Measurements from ENCODE around the gene XYLT2.

- TF ChIP-seq CTCF (IDR thresholded peaks at IDR 0.05) (no peak), POLR2A (IDR thresholded peaks at IDR 0.05) (no peak), POLR2AphosphoS5 (IDR thresholded peaks at IDR 0.05) (no peak)
Observed at GRCh38 chr17:50354776-50355175, 8.8 kb downstream of the XYLT2 start.

Data from breast epithelium (tissue), 3 donors.